Activated T-cell treated with anti-CD3 and anti-CD28 coated beads, Interleukin-2, amount 50 U/mL, for 24 hours (primary cell): Measurements from ENCODE around the gene CMSS1.

ENCODE experiments used
- DNase-seq: peaks from one replicate; pipeline ENCODE4 v3.0.0-alpha.2; 2020
- H3K27ac Mint-ChIP-seq: 2 replicates; pipeline ENCODE4 v1.8.0; 2020; ENCODE audit warnings: mild to moderate bottlenecking, mixed read lengths
- H3K27me3 Mint-ChIP-seq: 2 replicates; pipeline ENCODE4 v1.8.0; 2020; ENCODE audit warnings: mixed read lengths
- H3K36me3 Mint-ChIP-seq: 2 replicates; pipeline ENCODE4 v1.8.0; 2020; ENCODE audit warnings: low read depth, mixed read lengths
- H3K4me1 Mint-ChIP-seq: 2 replicates; pipeline ENCODE4 v1.8.0; 2020; ENCODE audit warnings: low read depth, mixed read lengths
- H3K4me3 Mint-ChIP-seq: 2 replicates; pipeline ENCODE4 v1.8.0; 2020; ENCODE audit warnings: mild to moderate bottlenecking, moderate library complexity, mixed read lengths
- H3K9me3 Mint-ChIP-seq: 2 replicates; pipeline ENCODE4 v1.8.0; 2020; ENCODE audit warnings: mixed read lengths

CMSS1 gene

DNA sequence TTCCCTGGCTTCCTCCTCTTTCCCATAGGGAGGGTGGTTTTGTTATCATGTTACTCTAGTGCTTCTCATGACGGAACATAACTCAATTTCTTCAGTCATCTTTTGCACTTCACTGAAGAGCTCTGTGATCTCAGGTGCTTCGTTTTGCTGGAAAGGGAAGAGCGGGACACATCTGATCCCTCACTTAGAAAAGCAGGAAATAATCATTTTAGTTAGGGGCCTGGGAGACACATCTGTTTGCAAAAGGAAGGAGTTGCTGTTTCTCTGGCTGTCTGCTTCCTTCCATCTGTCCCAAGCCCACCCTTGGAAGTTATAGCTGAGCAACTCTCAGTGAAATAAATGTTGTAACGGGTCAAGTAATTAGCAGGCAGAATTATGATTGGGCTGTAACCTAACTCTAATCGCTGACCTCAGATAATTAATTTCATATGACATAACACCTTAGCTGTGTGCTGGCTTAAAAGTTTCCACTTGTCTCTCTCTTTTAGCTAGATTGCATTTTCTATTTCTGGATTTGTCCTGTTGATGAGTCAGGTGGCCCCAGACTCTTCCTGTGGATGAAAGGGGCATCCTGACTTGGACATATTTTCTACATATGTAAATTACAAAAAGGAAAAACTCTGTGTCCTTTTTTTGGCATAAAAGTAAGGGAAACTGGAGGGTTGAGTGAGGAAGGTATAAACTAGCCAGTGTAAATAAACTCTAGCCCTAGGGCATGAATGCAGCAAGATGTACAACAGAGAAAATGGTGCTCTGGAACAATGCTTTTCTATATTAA, 307.7 kb downstream of the CMSS1 start:
- H3K27me3 Mint-ChIP-seq, result no peaks in the 10 kb centered on the region
- peaks cover 8% of the 10 kb centered on the region for H3K36me3 Mint-ChIP-seq
- no peak overlapping the region for H3K4me3 Mint-ChIP-seq
- no peaks in the 10 kb centered on the region for H3K4me1 Mint-ChIP-seq
- DNase-seq, result no peak
- H3K9me3 Mint-ChIP-seq, result no peaks in the 10 kb centered on the region
- no peak overlapping the region for H3K27ac Mint-ChIP-seq

DNA sequence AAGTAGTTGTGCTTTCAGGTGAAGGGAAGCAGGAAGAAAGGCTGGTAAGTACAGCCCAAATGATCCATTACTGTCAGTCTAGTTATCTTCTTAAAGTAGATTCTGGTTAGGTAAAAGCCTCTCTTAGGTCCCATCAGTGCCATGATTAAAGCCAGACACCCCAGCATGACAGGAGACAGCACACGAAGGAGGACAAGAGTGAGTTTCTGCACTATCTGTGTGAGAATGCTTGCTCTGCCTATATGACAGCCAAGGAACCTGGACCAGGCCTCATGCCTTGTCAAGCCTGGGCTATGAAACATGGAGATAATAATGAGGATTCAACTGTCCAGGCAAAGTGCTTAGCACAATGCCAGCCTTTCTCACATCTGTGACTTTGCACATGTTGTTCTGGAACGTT, 310.1 kb downstream of the CMSS1 start:
- Mint-ChIP-seq H3K36me3 (peaks cover 6% of the 10 kb centered on the region), H3K27me3 (no peaks in the 10 kb centered on the region), H3K27ac (no peak overlapping the region)

DNA sequence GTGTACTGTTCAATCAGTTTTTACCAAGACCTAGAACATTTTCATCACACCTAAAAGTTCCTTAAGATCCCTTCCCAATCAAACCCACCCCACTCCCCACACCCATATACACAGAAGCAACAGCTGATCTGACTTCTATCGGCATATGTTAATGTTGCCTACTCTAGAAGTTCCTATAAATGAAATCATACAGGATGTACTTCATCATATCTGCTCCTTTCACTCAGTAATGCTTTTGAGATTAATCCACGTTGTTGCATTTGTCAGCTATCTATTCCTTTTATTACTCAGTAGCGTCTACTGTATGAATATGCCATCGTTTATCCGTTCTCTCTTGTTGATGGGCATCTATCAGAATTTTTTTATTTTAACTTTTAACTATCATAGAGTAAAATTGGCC, 310.9 kb downstream of the CMSS1 start:
- no peak for DNase-seq
- H3K4me1 Mint-ChIP-seq, result no peaks in the 10 kb centered on the region
- no peaks in the 10 kb centered on the region for H3K27me3 Mint-ChIP-seq
- H3K36me3 Mint-ChIP-seq, result peaks cover 6% of the 10 kb centered on the region
- no peaks in the 10 kb centered on the region for H3K9me3 Mint-ChIP-seq
- H3K27ac Mint-ChIP-seq, result no peak overlapping the region
- H3K4me3 Mint-ChIP-seq, result no peak overlapping the region

More for the DNA sequence above, 310.1 kb downstream of the CMSS1 start:
- Mint-ChIP-seq H3K4me3 (no peak overlapping the region), H3K4me1 (no peaks in the 10 kb centered on the region), H3K9me3 (no peaks in the 10 kb centered on the region)
- no peak for DNase-seq

DNA sequence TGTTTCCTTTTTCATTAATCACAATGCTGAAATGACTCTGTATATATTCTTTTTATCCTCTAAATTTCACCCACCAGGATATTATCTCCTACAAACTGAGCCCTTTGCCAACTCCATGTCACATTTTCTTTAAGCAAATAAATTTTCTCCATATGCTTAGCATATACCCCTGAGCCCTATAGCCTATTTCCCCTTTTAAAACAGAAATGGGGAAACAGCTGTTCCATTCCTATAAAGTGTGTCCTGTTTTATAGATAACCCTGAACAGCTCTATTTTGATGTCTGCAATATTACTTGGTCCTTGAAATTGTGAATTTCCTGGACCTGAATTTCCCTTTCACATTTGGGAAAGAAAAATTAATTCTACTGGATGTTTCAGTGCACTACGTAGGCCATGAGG, 312.3 kb downstream of the CMSS1 start:
- H3K4me1 Mint-ChIP-seq, result no peaks in the 10 kb centered on the region
- no peak overlapping the region for H3K27ac Mint-ChIP-seq
- H3K9me3 Mint-ChIP-seq, result no peaks in the 10 kb centered on the region
- no peak overlapping the region for H3K4me3 Mint-ChIP-seq
- no peaks in the 10 kb centered on the region for H3K27me3 Mint-ChIP-seq
- no peak for DNase-seq
- H3K36me3 Mint-ChIP-seq, result peaks cover 2% of the 10 kb centered on the region

DNA sequence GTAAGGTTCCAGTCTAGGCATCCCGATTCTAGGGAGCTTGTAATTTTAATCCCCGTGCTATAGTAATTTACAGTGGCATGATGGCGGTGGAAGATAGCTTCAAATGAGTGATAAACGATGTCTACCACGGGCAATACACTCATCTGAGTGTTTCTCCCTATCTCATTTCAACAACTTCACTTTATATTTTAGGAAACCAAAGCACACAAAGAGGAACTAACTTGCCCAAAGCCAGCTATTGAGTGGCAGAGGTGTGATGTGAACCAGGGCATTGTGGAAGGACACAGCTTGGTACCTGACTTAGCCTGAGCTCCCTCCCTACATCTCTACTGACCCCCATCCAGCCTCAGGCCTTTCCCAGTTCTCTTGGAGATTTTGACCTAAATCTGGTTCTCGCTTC, 313.6 kb downstream of the CMSS1 start:
- Mint-ChIP-seq H3K27ac (no peak overlapping the region), H3K36me3 (peaks cover 4% of the 10 kb centered on the region), H3K4me3 (no peak overlapping the region), H3K27me3 (no peaks in the 10 kb centered on the region), H3K9me3 (no peaks in the 10 kb centered on the region), H3K4me1 (no peaks in the 10 kb centered on the region)
- no peak for DNase-seq

DNA sequence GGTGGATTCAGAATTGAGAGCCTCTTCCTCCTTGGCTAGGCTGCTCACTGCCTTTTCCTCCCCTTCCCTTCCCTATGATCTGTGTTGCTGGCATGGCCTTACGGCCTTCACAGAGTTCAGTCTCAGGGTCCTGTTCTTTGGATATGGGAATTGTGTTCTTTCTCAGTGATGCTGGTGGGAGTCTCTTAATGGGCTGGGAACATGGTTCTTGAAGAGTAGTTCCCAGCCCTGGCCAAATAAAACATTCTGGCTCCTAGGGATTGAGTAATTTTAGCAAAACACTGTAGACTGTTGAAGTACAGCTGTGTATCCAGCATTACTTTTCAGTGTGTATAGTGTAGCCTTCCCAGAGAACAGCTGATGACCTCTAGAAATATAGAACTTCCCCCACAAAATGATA, 319.3 kb downstream of the CMSS1 start:
- H3K4me3 Mint-ChIP-seq, result no peak overlapping the region
- no peaks in the 10 kb centered on the region for H3K27me3 Mint-ChIP-seq
- peaks cover 38% of the 10 kb centered on the region for H3K36me3 Mint-ChIP-seq
- peaks cover 5% of the 10 kb centered on the region for H3K9me3 Mint-ChIP-seq
- no peak for DNase-seq
- H3K4me1 Mint-ChIP-seq, result no peaks in the 10 kb centered on the region
- H3K27ac Mint-ChIP-seq, result no peak overlapping the region

DNA sequence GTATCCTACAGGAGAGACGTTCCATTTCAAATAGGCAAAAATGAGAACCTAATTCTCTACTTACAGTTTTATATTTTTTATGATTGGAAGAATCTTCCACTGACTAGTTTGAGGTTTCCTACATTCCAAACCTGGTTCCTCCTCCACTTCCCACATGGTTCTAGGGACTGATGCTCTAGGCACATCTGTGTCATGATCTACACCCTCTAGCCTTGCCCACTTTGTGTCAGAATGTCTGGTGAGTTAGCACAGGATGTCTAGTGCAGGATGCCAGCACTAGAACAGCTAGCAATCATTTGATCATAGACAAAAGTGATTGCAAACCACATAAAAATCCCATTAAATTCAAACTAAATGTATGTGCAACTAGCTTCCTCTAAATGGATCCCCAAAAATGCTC, 323.3 kb downstream of the CMSS1 start:
- no peaks in the 10 kb centered on the region for H3K27me3 Mint-ChIP-seq
- H3K4me3 Mint-ChIP-seq, result no peak overlapping the region
- peaks cover 62% of the 10 kb centered on the region for H3K36me3 Mint-ChIP-seq
- no peak for DNase-seq
- no peaks in the 10 kb centered on the region for H3K4me1 Mint-ChIP-seq
- peaks cover 18% of the 10 kb centered on the region for H3K9me3 Mint-ChIP-seq
- H3K27ac Mint-ChIP-seq, result no peak overlapping the region

DNA sequence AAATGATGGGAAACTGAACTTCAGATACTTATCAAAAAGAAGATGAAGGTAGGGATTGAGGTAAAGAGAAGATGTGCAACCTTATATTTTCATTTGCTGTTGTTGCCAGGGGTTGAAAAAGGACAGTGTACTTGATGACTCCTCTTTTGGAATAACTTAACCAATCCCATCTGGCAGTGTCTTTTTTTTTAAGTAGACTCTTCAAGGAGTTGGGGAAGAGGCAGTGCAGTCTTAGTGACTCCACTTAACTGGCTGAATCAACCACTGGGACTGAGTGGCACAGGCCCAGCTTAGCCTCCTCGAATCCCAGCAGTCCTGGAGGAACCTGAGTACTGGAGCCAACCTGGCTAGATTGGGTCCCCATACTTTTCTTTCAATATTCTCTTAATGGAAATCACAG, 323.9 kb downstream of the CMSS1 start:
- Mint-ChIP-seq H3K27me3 (no peaks in the 10 kb centered on the region), H3K27ac (no peak overlapping the region), H3K4me3 (no peak overlapping the region), H3K4me1 (no peaks in the 10 kb centered on the region), H3K36me3 (peaks cover 58% of the 10 kb centered on the region), H3K9me3 (peaks cover 18% of the 10 kb centered on the region)
- no peak for DNase-seq

DNA sequence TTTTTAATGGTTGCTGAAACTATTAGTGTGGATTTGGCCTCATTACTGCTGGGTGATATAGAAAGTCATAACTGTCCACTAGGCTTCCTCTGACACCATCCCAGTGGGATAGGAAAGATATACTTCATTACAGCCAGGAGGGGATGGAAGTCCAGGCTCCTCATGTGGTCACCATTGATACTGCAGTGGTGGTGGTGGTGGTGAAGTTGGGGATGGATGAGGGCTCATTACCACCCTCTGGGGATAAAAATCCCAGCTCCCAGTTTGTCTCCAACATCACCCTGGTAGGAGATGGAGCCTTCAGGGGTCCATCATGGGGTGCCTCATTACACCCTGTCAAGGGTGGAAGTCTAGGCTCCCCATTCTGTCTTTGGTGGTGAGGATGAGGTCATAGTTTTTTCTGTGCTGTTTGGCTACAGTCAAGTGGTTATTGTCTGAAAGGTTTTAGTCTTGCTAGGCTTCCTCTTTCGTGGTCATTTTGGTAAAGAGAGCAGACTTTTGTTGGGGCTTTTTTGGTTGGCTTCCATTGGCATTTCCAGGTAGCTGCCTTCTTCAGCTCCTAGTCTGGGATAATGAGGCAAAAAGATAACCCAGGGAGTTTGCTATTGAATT, 326.7 kb downstream of the CMSS1 start:
- peaks cover 66% of the 10 kb centered on the region for H3K36me3 Mint-ChIP-seq
- H3K27ac Mint-ChIP-seq, result no peak overlapping the region
- H3K27me3 Mint-ChIP-seq, result no peaks in the 10 kb centered on the region

DNA sequence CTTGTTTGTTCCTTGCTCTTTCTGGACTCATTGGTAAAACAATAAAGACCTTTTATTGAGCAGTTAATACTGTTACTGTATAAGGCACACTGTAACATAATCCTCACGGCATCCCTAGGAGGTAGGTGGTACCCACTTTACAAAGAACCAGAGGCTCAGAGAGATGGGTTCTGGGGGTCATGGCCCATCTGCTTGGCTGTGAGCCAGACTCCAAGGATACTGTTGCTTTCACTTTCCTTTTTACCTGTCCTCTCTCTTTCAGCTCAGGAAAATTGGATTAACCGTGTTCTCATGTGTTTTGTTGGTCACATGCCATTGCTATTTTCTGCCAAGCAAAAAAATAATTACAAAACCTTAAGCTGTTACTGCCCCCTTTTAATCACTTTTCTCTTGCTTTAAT, 331.5 kb downstream of the CMSS1 start:
- Mint-ChIP-seq H3K4me1 (peaks cover 4% of the 10 kb centered on the region), H3K27me3 (no peaks in the 10 kb centered on the region), H3K36me3 (peaks cover 77% of the 10 kb centered on the region), H3K4me3 (no peak overlapping the region), H3K9me3 (peaks cover 9% of the 10 kb centered on the region), H3K27ac (no peak overlapping the region)
- no peak for DNase-seq

More for the DNA sequence above, 326.7 kb downstream of the CMSS1 start:
- H3K4me3 Mint-ChIP-seq, result no peak overlapping the region
- peaks cover 15% of the 10 kb centered on the region for H3K9me3 Mint-ChIP-seq
- H3K4me1 Mint-ChIP-seq, result no peaks in the 10 kb centered on the region
- no peak for DNase-seq

DNA sequence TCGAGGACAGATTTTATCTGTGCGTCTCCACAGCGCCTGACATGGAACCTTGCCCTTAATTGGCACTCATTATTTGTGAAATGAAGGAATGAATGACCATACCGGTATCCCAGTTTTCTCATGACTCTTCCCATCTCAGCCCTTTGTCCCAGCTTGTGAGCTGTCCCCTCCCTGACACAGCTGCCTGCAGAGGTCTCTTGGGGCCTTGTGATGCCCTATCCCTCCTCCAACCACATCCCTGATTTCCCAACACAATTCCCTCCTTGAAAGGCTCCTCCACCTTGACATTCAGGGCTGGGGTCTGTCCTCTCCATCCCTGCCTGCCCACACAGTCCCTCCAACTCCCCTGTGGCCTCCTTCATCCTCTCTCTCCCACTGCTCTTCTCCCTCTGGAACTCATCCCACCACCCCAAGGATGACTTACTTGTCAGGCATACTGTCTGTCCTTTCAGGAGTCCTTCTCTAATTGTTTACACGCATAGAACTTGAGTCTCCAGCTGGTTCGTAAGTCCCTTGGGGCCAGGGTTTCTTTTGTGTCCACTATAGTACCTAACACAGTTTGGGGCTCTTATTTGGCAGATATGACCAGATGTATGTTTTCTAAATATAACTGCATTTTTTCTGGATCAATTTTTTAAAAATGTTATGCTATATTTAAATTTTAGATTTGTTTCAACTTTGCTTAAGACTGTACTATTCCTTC, 332.2 kb downstream of the CMSS1 start:
- no peak overlapping the region for H3K27ac Mint-ChIP-seq
- peaks cover 4% of the 10 kb centered on the region for H3K4me1 Mint-ChIP-seq
- no peak overlapping the region for H3K4me3 Mint-ChIP-seq
- H3K36me3 Mint-ChIP-seq, result peaks cover 80% of the 10 kb centered on the region
- H3K9me3 Mint-ChIP-seq, result peaks cover 9% of the 10 kb centered on the region
- DNase-seq, result no peak
- H3K27me3 Mint-ChIP-seq, result no peaks in the 10 kb centered on the region

DNA sequence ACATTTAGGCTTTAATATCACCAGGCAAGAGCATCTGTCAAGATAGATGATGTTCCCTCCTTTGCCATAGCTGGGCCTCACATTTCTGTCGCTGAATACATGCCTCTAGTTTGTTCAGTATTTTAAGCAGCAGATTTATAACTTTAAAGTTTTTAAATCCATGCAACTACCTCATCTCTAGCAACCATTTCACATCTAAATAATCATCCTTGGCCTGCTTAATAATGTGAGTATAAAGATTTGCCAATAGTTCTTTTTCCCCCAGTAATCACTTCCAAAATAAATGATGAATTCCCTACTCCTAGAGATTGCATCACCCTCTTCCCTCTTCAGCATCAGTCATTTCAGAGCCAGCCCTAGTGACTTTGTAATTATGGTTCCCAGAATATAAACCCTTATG, 332.8 kb downstream of the CMSS1 start:
- peaks cover 86% of the 10 kb centered on the region for H3K36me3 Mint-ChIP-seq
- peaks cover 15% of the 10 kb centered on the region for H3K9me3 Mint-ChIP-seq
- peaks cover 4% of the 10 kb centered on the region for H3K4me1 Mint-ChIP-seq
- H3K4me3 Mint-ChIP-seq, result no peak overlapping the region
- H3K27ac Mint-ChIP-seq, result peak overlapping the region; percentile 16
- no peaks in the 10 kb centered on the region for H3K27me3 Mint-ChIP-seq
- DNase-seq, result no peak

DNA sequence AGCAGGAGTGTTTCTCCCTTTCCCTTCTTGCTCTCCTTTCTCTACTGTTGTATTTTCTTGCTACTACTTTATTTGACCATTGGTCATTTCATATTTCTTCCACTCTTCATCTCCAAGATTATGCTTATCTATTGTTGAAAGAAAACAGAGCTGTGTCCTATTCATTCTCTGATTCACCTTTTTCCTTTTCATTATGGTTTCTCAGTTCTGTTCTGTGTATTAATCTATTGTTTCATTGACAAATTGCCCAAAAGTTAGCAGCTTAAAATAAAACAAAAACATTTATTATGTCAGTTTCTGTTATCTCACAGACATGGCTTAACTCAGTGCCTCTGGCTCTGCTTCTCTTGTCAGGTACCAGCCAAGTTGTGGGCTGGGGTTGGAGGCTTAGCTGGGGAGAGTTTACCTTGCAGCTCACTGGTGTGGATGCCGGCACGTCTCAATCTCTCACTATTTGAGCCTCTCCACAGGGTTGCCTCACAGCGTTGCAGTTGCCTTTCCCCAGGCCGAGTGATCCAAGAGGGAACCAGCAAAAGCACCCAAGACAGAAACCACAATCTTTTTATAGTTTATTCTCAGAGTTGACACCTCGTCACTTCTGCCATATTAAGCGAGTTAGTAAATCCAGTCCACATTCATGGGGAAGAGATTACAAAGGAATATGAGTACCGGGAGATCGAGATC, 333.5 kb downstream of the CMSS1 start:
- peaks cover 85% of the 10 kb centered on the region for H3K36me3 Mint-ChIP-seq
- H3K4me1 Mint-ChIP-seq, result peaks cover 4% of the 10 kb centered on the region
- DNase-seq, result no peak
- H3K27ac Mint-ChIP-seq, result no peak overlapping the region
- peaks cover 18% of the 10 kb centered on the region for H3K9me3 Mint-ChIP-seq
- no peak overlapping the region for H3K4me3 Mint-ChIP-seq
- H3K27me3 Mint-ChIP-seq, result no peaks in the 10 kb centered on the region

DNA sequence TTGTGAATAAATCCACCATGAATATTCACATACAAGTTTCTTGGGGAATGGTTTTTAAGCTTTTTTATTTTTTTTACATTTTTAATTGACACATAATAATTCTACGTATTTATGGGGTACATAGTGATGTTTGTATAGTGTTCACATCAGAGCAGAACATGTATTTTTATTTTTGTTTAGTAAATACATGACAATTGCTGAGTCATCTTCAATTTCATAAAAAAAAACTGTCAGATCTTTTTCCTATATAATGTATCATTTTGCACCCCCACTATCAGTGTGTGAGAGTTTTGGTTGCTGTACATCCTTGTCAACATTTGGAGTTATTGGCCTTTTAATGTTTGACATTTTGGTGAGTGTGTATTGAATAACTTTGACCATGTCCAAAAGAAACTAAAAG, 336.5 kb downstream of the CMSS1 start:
- Mint-ChIP-seq H3K4me1 (peaks cover 4% of the 10 kb centered on the region), H3K36me3 (peaks cover 90% of the 10 kb centered on the region), H3K27me3 (no peaks in the 10 kb centered on the region), H3K4me3 (no peak overlapping the region), H3K27ac (no peak overlapping the region), H3K9me3 (peaks cover 23% of the 10 kb centered on the region)
- no peak for DNase-seq
